H1 (cell line): ENCODE measurements around the gene CD300A. TPM values are rescaled to one million over a fixed set of nuclear protein-coding genes. Genes with fewer than 3 reads are reported as not detected.

Experiments
- CHD7 ChIP-seq: fragments of 300-600 bp; sonication (generic); IDR thresholded peaks from 2 replicates; pipeline ENCODE4 v1.7.1; 2012; ENCODE audit warnings: low read length, moderate library complexity, mild to moderate bottlenecking, inconsistent platforms; ENCODE audit not compliant: insufficient replicate concordance
- polyA plus RNA-seq, 7 experiments: library from polyadenylated mRNA; depleted of rRNA in 3 of 7; stranded (reverse) in 5 of 7; unstranded in 2 of 7; fragments of >200 nt in 5 of 7; fragments of 200-250 nt in 2 of 7; gene quantifications; 1 replicate in 5 of 7; 2 replicates in 1 of 7; 4 replicates in 1 of 7; pipeline versions ENCODE4 v1.2.1 to v1.2.3, GENCODE V29; 2011 to 2013; ENCODE audit warnings: missing spikeins in 2 of 7, mixed read lengths in 2 of 7
- total RNA-seq: library from RNA; stranded (reverse); fragmentation: NEBNext Ultra II Directional; extraction: Animal tissue kit (Norgen Biotek cat#: 25700); gene quantifications from 2 replicates; pipeline ENCODE4 v1.2.1, GENCODE V29; 2021

CD300A gene
- total and polyA plus RNA-seq, 2 of the 8 experiments (the other 6 are each of a cell fraction or from before 2014, with no cell fraction given): 0.52 to 1.3 TPM

DNA sequence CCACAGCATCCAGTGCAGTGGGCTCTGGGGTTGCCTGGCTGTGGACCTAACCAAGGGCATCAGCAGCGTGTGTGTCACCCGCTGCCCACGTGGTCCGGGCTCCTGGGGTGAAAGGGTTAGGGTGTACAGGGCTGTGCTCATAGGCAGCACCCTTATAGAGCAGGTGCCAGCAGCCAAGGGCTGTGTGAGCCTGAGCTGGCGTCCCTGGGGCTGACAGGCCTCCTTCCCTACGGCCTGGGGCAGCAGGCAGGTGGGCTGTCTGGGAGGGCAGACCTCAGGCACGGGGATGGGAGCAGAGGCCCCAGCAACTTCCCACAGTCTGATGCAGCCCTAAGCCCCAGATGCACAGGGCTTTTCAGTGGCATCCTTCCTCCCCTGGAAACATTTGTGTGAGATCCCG is 13.9 kb downstream of the CD300A start (continued):
- no peak for TF ChIP-seq CHD7
